ENCODE data around the gene DDX10. TPM values are rescaled to one million over a fixed set of nuclear protein-coding genes. Genes with fewer than 3 reads are reported as not detected.
A peak's percentile ranks its signal among the peaks of the same experiment; 100 is the strongest.

Gene DDX10
- total and polyA plus RNA-seq, 9 of the 15 experiments (the other 6 are each of a cell fraction or from before 2014, with no cell fraction given), result 33.9 to 94.6 (median 50.7) TPM

DNA sequence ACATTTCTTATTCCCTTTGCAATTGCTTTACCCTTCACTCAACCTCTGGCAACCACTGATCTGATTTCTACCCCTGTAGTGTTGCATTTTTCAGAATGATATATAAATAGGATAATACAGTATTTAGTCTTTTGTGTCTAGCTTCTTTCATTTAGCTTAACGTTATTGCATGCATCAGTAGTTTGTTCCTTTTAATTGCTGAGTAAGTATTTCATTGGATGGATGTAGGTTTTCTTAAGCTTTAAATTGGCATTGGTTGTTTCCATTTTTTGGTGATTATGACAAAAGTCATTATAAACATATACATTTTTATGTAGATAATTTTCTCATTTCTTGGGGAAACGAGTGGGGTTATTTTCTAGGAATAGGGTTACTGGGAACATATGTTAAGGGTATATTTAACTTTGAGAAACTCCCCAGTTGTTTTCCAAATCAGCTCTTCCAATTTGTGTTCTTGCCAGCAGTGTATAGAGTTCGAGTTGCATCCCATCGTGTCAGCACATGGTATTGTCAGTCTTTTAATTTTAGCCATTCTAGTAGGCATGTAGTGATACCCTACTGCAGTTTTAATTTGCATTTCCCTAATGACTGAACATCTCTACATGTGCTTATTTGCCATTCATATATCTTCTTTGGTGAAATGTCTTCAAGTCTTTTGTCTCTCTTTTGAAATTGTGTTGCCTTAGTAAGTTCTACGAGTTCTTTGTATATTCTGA, 60.3 kb downstream of the DDX10 start (continued):
- peak; percentile 74 for TF ChIP-seq RBM25 (IDR thresholded peaks at IDR 0.05; ENCODE audit: low read depth, low read length, severe bottlenecking)
- TF ChIP-seq ZC3H11A (IDR thresholded peaks at IDR 0.05; ENCODE audit: low read depth, low read length), result no peak
- TF ChIP-seq SNIP1 (IDR thresholded peaks at IDR 0.05; ENCODE audit: low read depth), result no peak
- TF ChIP-seq ARHGAP35 (IDR thresholded peaks at IDR 0.05; ENCODE audit: partially characterized antibody), result no peak
- TF ChIP-seq CTBP1 (IDR thresholded peaks at IDR 0.05; ENCODE audit: borderline replicate concordance), result no peak
- TF ChIP-seq DDX20 (tag; IDR thresholded peaks at IDR 0.05; ENCODE audit: low read depth), result no peak
- no peak for TF ChIP-seq BDP1 (IDR thresholded peaks at IDR 0.05; ENCODE audit: insufficient read depth, insufficient read length)
- no peak for TF ChIP-seq ZKSCAN1 (IDR thresholded peaks at IDR 0.05; ENCODE audit: low read depth, low read length)
- TF ChIP-seq HMGN3 (IDR thresholded peaks at IDR 0.05; ENCODE audit: borderline replicate concordance, extremely low read depth, insufficient read length, low read depth, low read length), result no peak
- TF ChIP-seq WHSC1 (IDR thresholded peaks at IDR 0.05; ENCODE audit: low read length), result no peak
- TF ChIP-seq BRD9 (IDR thresholded peaks at IDR 0.05; ENCODE audit: low read depth, partially characterized antibody), result no peak
- TF ChIP-seq MAFK (IDR thresholded peaks at IDR 0.05; ENCODE audit: low read length), result peak; percentile 47; the same call in 1 of the 2 replicates
- no peak for TF ChIP-seq FOXA3 (CRISPR knock-in tag; conservative IDR thresholded peaks at IDR 0.05 in 1 of 2, IDR thresholded peaks at IDR 0.05 in 1 of 2)
- TF ChIP-seq KAT7 (CRISPR knock-in tag; IDR thresholded peaks at IDR 0.05; ENCODE audit: borderline replicate concordance), result no peak
- no peak for TF ChIP-seq MCM2 (IDR thresholded peaks at IDR 0.05; ENCODE audit: low read depth)
- TF ChIP-seq ZNF232 (CRISPR knock-in tag; IDR thresholded peaks at IDR 0.05), result no peak
- no peak for TF ChIP-seq SIX5 (IDR thresholded peaks at IDR 0.05; ENCODE audit: borderline replicate concordance in 1 of 2, insufficient read depth in 1 of 2, low read depth in 1 of 2, low read length in 2 of 2)
- TF ChIP-seq BHLHE40 (IDR thresholded peaks at IDR 0.05; ENCODE audit: low read length), result no peak
- TF ChIP-seq, protein P1, sequence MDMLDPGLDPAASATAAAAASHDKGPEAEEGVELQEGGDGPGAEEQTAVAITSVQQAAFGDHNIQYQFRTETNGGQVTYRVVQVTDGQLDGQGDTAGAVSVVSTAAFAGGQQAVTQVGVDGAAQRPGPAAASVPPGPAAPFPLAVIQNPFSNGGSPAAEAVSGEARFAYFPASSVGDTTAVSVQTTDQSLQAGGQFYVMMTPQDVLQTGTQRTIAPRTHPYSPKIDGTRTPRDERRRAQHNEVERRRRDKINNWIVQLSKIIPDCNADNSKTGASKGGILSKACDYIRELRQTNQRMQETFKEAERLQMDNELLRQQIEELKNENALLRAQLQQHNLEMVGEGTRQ (CRISPR knock-in tag; IDR thresholded peaks at IDR 0.05), result no peak
- TF ChIP-seq NR4A1 (CRISPR knock-in tag; IDR thresholded peaks at IDR 0.05), result no peak
- no peak for TF ChIP-seq NR4A1 (tag; IDR thresholded peaks at IDR 0.05)
- TF ChIP-seq ZNF165 (CRISPR knock-in tag; IDR thresholded peaks at IDR 0.05; ENCODE audit: borderline replicate concordance), result no peak
